GM12875 (cell line): ENCODE data around the gene GBGT1.

Experiments used
- H3K4me3 ChIP-seq: one replicate; pipeline ENCODE4 v1.5.1; 2011; ENCODE audit warnings: low read depth, low read length, control low read depth
- CTCF ChIP-seq: IDR thresholded peaks from 2 replicates; pipeline ENCODE4 v1.5.1; 2011; ENCODE audit warnings: low read depth, mild to moderate bottlenecking, control low read depth, inconsistent platforms, low read length, moderate library complexity, borderline replicate concordance; ENCODE audit not compliant: insufficient read depth

Gene GBGT1

GRCh38 chr9:133188843-133189180 is 25.1 kb upstream of the GBGT1 start:
- TF ChIP-seq CTCF = no peak
- H3K4me3 ChIP-seq = no peak overlapping the region

- no peak overlapping the region for H3K4me3 ChIP-seq
- TF ChIP-seq CTCF = peak; percentile 40; the same call in 1 of the 2 replicates
Measured at GRCh38 chr9:133188006-133188842, 24.5 kb upstream of the GBGT1 start.

GRCh38 chr9:133187561-133188005 is 23.9 kb upstream of the GBGT1 start:
- no peak overlapping the region for H3K4me3 ChIP-seq
- no peak for TF ChIP-seq CTCF

GRCh38 chr9:133186736-133187135 is 23.0 kb upstream of the GBGT1 start:
- no peak for TF ChIP-seq CTCF
- H3K4me3 ChIP-seq = no peak overlapping the region

GRCh38 chr9:133184971-133185370 is 21.3 kb upstream of the GBGT1 start:
- H3K4me3 ChIP-seq = no peak overlapping the region

GRCh38 chr9:133182151-133182550 is 18.4 kb upstream of the GBGT1 start:
- no peak for TF ChIP-seq CTCF
- no peak overlapping the region for H3K4me3 ChIP-seq

More at GRCh38 chr9:133184971-133185370, 21.3 kb upstream of the GBGT1 start:
- TF ChIP-seq CTCF = 0 out of 2 replicates have a peak, but pooled peaks have one; percentile 35

- no peak overlapping the region for H3K4me3 ChIP-seq
Measured at GRCh38 chr9:133181561-133181960, 17.8 kb upstream of the GBGT1 start.

More at GRCh38 chr9:133181561-133181960, 17.8 kb upstream of the GBGT1 start:
- TF ChIP-seq CTCF = no peak
